ENCODE measurements around the gene CNTN2. TPM values are rescaled to one million over a fixed set of nuclear protein-coding genes. Genes with fewer than 3 reads are reported as not detected.

CNTN2 gene
- total RNA-seq, 2 experiments from 2014 or later = not detected

DNA sequence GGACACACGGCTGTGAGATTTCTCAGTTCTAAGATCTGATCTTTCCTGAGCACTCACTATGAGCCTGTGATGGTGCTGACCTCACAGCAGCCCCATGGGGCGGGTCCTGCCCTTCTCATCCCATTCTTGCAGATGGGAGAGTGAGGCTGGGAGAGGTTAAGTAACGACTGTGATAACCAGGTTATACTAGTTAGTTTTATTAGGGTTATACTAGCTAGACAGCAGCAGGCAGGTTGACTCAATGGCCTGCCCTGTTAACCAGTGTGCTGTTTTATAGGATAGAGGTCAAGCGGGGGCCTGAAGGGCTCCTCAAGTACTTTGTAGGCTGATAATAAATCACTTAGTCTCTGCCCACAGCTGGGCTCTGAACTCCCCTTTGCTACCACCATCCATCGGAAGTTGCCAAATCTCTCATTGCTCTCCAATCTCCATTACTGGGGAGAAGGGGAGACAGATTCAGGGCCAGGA is 4.8 kb downstream of the CNTN2 start:
- CTCF ChIA-PET = interaction anchor here (0.6 to 1.3 kb wide), 2 partner anchors 14 to 311 kb away, joined by 3 to 5 read pairs; no protein-coding TSS in a partner anchor
- no peak for DNase-seq
- Mint-ChIP-seq H3K9me3 (no peaks in the 10 kb centered on the region), H3K4me3 (no peak overlapping the region), H3K36me3 (ENCODE audit: low read depth) (no peaks in the 10 kb centered on the region), H3K4me1 (ENCODE audit: low read depth) (no peaks in the 10 kb centered on the region), H3K27ac (no peak overlapping the region), H3K27me3 (ENCODE audit: low read depth) (peaks cover 28% of the 10 kb centered on the region)
- intact Hi-C loops (cut with micrococcal nuclease) = no loop called here

DNA sequence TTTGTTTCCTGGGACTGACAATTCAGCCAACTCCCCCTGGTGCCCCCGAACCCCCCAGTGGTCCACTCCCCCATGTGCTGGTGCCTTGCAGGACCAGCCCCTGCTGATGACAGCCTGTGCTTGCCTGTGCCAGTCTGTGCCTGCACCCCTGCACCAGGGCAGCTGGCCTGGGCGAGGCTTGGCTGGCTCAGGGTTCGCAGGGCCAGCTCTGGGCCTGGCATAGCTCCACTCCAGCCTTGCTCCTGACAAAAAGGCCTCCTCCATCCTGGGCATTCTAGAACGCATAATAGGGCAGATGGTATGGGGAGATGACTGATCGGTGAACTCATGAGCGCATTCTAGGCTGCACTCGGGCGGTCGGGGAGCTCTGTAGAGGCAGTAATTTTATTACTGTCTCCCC is 5.4 kb downstream of the CNTN2 start:
- Mint-ChIP-seq H3K9me3 (no peaks in the 10 kb centered on the region), H3K27ac (no peak overlapping the region), H3K4me1 (ENCODE audit: low read depth) (no peaks in the 10 kb centered on the region), H3K4me3 (no peak overlapping the region), H3K27me3 (ENCODE audit: low read depth) (peaks cover 27% of the 10 kb centered on the region), H3K36me3 (ENCODE audit: low read depth) (no peaks in the 10 kb centered on the region)
- CTCF ChIA-PET = interaction anchor here (0.6 to 1.3 kb wide), 3 partner anchors 13 to 311 kb away, joined by 3 to 5 read pairs (median 3); no protein-coding TSS in a partner anchor
- no peak for DNase-seq
- intact Hi-C loops (cut with micrococcal nuclease) = no loop called here

DNA sequence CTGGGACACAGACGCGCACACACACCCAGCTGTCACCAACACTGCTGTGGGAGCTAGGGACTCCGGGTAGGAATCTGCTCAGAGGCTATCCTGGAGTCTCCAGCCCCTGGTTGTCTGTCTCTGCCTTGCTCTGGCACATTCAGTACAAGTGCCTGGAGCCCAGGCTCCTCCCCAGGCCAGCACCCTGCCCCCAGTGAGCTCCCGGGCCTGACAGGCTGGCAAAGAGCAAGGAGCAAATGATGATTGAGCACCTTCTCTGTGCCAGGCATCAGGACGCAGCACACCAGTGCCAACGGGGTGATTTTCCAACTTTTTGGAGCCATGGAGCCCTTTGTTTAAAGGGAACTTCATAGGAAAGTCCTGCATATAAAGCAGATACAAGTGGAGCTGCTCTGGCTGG is 6.5 kb downstream of the CNTN2 start:
- H3K4me3 Mint-ChIP-seq = no peak overlapping the region

GRCh38 chr1:205052690-205053089 is 9.7 kb downstream of the CNTN2 start:
- Mint-ChIP-seq H3K27ac (no peak overlapping the region), H3K27me3 (ENCODE audit: low read depth) (no peaks in the 10 kb centered on the region), H3K4me3 (no peak overlapping the region), H3K4me1 (ENCODE audit: low read depth) (no peaks in the 10 kb centered on the region), H3K9me3 (no peaks in the 10 kb centered on the region), H3K36me3 (ENCODE audit: low read depth) (no peaks in the 10 kb centered on the region)
- CTCF ChIA-PET = interaction anchor here (0.9 to 1.5 kb wide), 3 partner anchors 88 to 300 kb away, joined by 3 to 4 read pairs (median 3); no protein-coding TSS in a partner anchor
- DNase-seq = no peak
- intact Hi-C loops (cut with micrococcal nuclease) = no loop called here

More for the DNA sequence above, 6.5 kb downstream of the CNTN2 start:
- Mint-ChIP-seq H3K9me3 (no peaks in the 10 kb centered on the region), H3K27me3 (ENCODE audit: low read depth) (peaks cover 18% of the 10 kb centered on the region), H3K27ac (no peak overlapping the region), H3K36me3 (ENCODE audit: low read depth) (no peaks in the 10 kb centered on the region), H3K4me1 (ENCODE audit: low read depth) (no peaks in the 10 kb centered on the region)
- CTCF ChIA-PET = interaction anchor here (0.7 kb wide), 1 partner anchor 12 kb away, joined by 3 read pairs; no protein-coding TSS in a partner anchor
- intact Hi-C loops (cut with micrococcal nuclease) = no loop called here
- no peak for DNase-seq

- intact Hi-C loops (cut with micrococcal nuclease) = no loop called here
- CTCF ChIA-PET = interaction anchor here (1.1 to 1.5 kb wide), 2 partner anchors 88 to 246 kb away, joined by 3 to 4 read pairs; no protein-coding TSS in a partner anchor
- H3K4me1 Mint-ChIP-seq (ENCODE audit: low read depth) = no peaks in the 10 kb centered on the region
- H3K36me3 Mint-ChIP-seq (ENCODE audit: low read depth) = no peaks in the 10 kb centered on the region
- no peaks in the 10 kb centered on the region for H3K27me3 Mint-ChIP-seq (ENCODE audit: low read depth)
- H3K27ac Mint-ChIP-seq = no peak overlapping the region
- H3K4me3 Mint-ChIP-seq = no peak overlapping the region
- no peak for DNase-seq
- H3K9me3 Mint-ChIP-seq = no peaks in the 10 kb centered on the region
These were observed 10.3 kb downstream of the CNTN2 start for GRCh38 chr1:205053296-205053695.

- DNase-seq = no peak
- Mint-ChIP-seq H3K36me3 (ENCODE audit: low read depth) (no peaks in the 10 kb centered on the region), H3K4me1 (ENCODE audit: low read depth) (no peaks in the 10 kb centered on the region), H3K27ac (no peak overlapping the region), H3K27me3 (ENCODE audit: low read depth) (no peaks in the 10 kb centered on the region), H3K9me3 (no peaks in the 10 kb centered on the region), H3K4me3 (no peak overlapping the region)
- CTCF ChIA-PET = interaction anchor here (1.1 kb wide), 1 partner anchor 65 kb away, joined by 3 read pairs; no protein-coding TSS in a partner anchor
- intact Hi-C loops (cut with micrococcal nuclease) = no loop called here
These were observed 11.0 kb downstream of the CNTN2 start for GRCh38 chr1:205054013-205054412.

DNA sequence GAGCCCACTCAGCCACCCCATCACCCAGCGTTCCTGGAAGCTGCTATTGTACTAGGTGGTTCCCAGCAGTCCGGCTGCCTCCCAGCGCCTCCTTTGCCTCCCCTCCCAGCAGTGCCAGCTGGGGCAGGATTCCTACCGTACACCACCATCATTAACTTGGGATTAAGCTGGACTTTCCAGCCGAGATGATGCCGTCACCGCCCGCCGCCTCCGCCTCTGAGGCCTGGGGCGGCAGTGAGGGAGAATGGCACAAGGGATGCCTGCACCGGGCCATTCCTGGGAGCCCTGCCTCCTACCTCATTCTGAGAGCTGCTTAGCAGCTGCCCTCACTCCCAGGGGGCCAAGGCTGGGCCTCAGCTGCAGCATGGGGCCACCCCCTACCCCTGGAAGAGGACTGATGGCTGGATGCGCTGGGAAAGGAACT is 13.2 kb downstream of the CNTN2 start:
- CTCF ChIA-PET = interaction anchor here (1.4 kb wide), 1 partner anchor 79 kb away, joined by 4 read pairs; no protein-coding TSS in a partner anchor
- intact Hi-C loops (cut with micrococcal nuclease) = no loop called here
- no peak overlapping the region for H3K4me3 Mint-ChIP-seq
- H3K27me3 Mint-ChIP-seq (ENCODE audit: low read depth) = no peaks in the 10 kb centered on the region
- DNase-seq = no peak
- H3K27ac Mint-ChIP-seq = no peak overlapping the region
- no peaks in the 10 kb centered on the region for H3K36me3 Mint-ChIP-seq (ENCODE audit: low read depth)
- no peaks in the 10 kb centered on the region for H3K9me3 Mint-ChIP-seq
- H3K4me1 Mint-ChIP-seq (ENCODE audit: low read depth) = no peaks in the 10 kb centered on the region

GRCh38 chr1:205056956-205057568 is 14.1 kb downstream of the CNTN2 start:
- intact Hi-C loops (cut with micrococcal nuclease) = no loop called here
- CTCF ChIA-PET = interaction anchor here (1.4 kb wide), 1 partner anchor 80 kb away, joined by 4 read pairs; no protein-coding TSS in a partner anchor
- no peak overlapping the region for H3K27ac Mint-ChIP-seq
- H3K4me1 Mint-ChIP-seq (ENCODE audit: low read depth) = peaks cover 2% of the 10 kb centered on the region
- H3K4me3 Mint-ChIP-seq = no peak overlapping the region
- H3K36me3 Mint-ChIP-seq (ENCODE audit: low read depth) = no peaks in the 10 kb centered on the region
- H3K27me3 Mint-ChIP-seq (ENCODE audit: low read depth) = no peaks in the 10 kb centered on the region
- no peaks in the 10 kb centered on the region for H3K9me3 Mint-ChIP-seq
- no peak for DNase-seq

DNA sequence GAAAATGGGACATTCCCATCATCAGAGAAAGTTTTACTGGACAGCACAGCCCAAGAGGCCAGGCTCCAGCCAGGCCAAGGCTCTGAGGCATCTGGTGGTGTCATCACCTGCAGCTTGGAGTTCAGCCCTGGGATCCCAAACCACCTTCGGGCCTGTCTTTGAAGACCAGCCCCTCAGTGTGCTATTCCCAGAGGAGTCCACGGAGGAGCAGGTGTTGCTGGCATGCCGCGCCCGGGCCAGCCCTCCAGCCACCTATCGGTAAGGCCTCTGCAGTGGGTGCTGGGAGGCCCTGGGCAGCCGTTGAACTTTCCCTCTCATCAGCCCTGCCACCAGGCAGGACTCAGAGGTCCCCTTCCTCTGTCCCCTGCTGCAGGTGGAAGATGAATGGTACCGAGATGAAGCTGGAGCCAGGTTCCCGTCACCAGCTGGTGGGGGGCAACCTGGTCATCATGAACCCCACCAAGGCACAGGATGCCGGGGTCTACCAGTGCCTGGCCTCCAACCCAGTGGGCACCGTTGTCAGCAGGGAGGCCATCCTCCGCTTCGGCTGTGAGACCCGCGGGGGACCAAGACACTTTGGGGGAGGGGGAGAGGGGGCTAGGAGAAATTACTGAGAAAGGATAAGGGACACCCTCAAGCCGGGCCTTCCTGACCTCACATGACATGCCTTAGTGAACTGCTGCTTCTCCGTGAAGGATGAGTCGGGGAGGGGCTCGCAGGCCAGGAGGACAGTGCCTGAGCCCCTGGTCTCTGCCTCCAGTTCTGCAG is 15.0 kb downstream of the CNTN2 start:
- Mint-ChIP-seq H3K9me3 (no peaks in the 10 kb centered on the region), H3K27me3 (ENCODE audit: low read depth) (no peaks in the 10 kb centered on the region), H3K4me3 (no peak overlapping the region), H3K36me3 (ENCODE audit: low read depth) (no peaks in the 10 kb centered on the region), H3K27ac (no peak overlapping the region), H3K4me1 (ENCODE audit: low read depth) (peaks cover 2% of the 10 kb centered on the region)
- DNase-seq = no peak
- CTCF ChIA-PET = no interaction called here
- intact Hi-C loops (cut with micrococcal nuclease) = no loop called here

DNA sequence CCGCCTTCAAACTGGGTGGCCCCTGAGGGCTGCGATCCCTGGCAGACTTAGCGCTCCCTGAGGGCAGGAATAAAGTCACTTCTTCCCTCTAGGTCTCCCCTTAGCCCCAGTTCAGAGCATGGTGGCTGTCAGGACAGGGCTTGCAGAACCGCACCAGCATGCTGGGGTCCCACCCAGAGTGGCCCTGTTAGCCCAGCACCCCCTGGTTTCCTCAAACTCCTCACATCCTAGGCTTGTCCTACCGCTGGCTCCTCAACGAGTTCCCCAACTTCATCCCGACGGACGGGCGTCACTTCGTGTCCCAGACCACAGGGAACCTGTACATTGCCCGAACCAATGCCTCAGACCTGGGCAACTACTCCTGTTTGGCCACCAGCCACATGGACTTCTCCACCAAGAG is 15.8 kb downstream of the CNTN2 start:
- Mint-ChIP-seq H3K4me3 (no peak overlapping the region), H3K27ac (no peak overlapping the region), H3K27me3 (ENCODE audit: low read depth) (no peaks in the 10 kb centered on the region), H3K9me3 (no peaks in the 10 kb centered on the region), H3K36me3 (ENCODE audit: low read depth) (no peaks in the 10 kb centered on the region), H3K4me1 (ENCODE audit: low read depth) (peaks cover 2% of the 10 kb centered on the region)
- intact Hi-C loops (cut with micrococcal nuclease) = no loop called here
- no peak for DNase-seq
- CTCF ChIA-PET = interaction anchor here (0.6 to 1.1 kb wide), 2 partner anchors 83 to 997 kb away, joined by 3 read pairs; no protein-coding TSS in a partner anchor

DNA sequence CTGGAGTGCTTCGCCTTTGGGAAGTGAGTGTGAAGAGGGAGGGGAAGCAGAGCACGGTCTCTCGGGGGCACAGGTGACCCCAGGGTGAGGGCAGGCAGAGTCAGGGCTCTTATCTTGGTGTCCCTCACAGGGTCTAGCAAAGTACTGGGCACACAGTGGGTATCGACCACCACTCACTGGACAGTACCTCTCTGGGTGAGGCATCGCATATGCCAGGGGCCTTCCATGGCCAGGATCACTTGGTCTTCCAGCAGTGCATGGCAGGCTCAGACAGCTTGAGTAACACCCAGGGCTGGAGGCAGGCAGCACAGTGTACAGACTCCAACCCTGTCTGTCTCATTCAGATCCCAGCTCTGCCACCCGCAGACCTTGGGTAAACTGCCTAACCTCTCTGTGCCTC is 16.6 kb downstream of the CNTN2 start:
- CTCF ChIA-PET = interaction anchor here (0.6 to 1.1 kb wide), 2 partner anchors 84 to 998 kb away, joined by 3 read pairs; no protein-coding TSS in a partner anchor
- Mint-ChIP-seq H3K9me3 (no peaks in the 10 kb centered on the region), H3K36me3 (ENCODE audit: low read depth) (no peaks in the 10 kb centered on the region), H3K4me1 (ENCODE audit: low read depth) (peaks cover 2% of the 10 kb centered on the region), H3K27me3 (ENCODE audit: low read depth) (no peaks in the 10 kb centered on the region), H3K4me3 (no peak overlapping the region), H3K27ac (no peak overlapping the region)
- intact Hi-C loops (cut with micrococcal nuclease) = no loop called here
- no peak for DNase-seq

- intact Hi-C loops (cut with micrococcal nuclease) = loop anchor here (1.0 kb wide), 2 partner anchors 71 to 85 kb away; no protein-coding TSS in a partner anchor
- no peak overlapping the region for H3K4me3 Mint-ChIP-seq
- H3K27me3 Mint-ChIP-seq (ENCODE audit: low read depth) = no peaks in the 10 kb centered on the region
- no peaks in the 10 kb centered on the region for H3K36me3 Mint-ChIP-seq (ENCODE audit: low read depth)
- no peak for DNase-seq
- CTCF ChIA-PET = interaction anchor here (0.7 to 4.2 kb wide), 19 partner anchors 10 to 238 kb away, joined by 3 to 116 read pairs (median 8); no protein-coding TSS in a partner anchor
- H3K27ac Mint-ChIP-seq = no peak overlapping the region
- no peaks in the 10 kb centered on the region for H3K9me3 Mint-ChIP-seq
- H3K4me1 Mint-ChIP-seq (ENCODE audit: low read depth) = peaks cover 2% of the 10 kb centered on the region
These were observed 17.7 kb downstream of the CNTN2 start for GRCh38 chr1:205060746-205061145.
